GM19240 (cell line): Measurements from ENCODE around the gene SSU72.
A peak's percentile ranks its signal among the peaks of the same experiment; 100 is the strongest.
"Not testable (repeated sequence)": the region's sequence is repeated elsewhere in the genome, so short reads cannot be mapped to it uniquely, and the experiment has no call there.

Experiments
- DNase-seq: peaks from one replicate; pipeline ENCODE4 v3.0.0; 2011; ENCODE audit warnings: low spot score; ENCODE audit not compliant: insufficient read length

Gene SSU72

DNA sequence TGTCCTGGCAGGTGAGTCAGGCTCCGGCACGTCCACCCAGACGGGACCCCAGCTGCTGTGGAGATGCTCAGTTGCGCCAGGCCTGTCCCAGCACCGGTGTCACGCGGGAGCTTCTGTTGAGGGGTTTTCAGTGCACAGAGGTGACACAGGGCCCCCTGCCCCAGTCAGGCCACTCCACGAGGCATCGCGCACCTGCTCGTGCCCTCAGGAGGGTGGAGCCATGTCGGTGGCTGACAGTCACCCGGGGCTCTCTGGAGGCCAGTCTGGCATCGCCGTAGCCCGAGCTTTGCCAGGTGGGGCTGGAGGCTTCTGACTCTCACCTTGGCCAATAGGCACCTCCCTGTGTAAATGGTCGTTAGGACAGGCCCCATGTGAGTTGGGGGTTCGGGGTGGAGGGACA is 45.3 kb downstream of the SSU72 start:
- DNase-seq, result no peak

DNA sequence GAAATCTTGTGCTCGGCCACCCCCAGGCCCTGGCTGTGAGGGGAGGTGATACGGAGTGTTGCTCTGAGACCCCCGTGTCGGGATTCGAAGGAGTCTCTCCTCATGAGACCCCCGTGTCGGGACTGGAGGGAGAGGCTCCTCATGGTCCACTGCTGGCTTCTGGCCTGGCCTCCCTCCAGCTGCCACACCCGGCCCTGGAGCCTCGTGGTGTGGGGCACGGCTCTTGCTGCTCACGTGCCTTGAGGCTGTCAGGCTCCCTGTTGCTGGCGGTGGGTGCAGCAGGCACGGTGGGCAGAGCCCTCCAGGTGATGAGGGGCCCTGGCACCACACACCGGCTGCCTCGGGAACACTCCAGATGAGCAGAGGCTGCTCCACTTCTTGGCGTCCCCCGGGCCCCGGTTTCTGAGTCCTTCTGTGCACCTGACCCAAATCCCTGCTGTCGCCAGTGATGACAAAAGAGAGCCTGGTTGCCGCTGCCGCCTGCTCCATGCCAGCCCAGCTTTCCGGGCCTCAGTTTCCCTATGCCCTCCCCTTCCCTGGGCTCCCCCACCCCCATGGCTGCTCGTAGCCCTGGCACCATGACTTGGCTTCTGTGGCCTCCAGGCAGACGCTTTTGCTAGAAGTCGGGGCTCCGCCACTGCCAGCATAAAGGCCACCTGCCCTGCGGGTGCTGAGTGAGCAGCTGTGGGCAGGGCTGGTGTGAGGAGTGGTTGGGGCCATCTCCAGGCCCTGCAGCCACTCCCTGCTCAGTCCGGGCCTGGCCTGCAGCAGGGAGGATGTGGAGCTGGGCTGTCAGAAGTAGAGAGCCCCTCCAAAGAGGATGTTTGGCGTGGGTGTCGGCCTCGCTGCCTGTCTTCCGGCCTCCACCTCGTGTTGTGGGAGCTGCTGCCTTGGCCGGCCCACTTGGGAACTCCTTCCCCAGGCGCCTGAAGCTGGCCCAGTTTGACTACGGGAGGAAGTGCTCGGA is 46.1 kb downstream of the SSU72 start:
- no peak for DNase-seq

GRCh38 chr1:1527092-1527816 is 47.4 kb downstream of the SSU72 start:
- no peak for DNase-seq

- DNase-seq, result not testable (repeated sequence)
Observed at GRCh38 chr1:1526476-1526875, 48.2 kb downstream of the SSU72 start.

GRCh38 chr1:1524750-1525383 is 49.8 kb downstream of the SSU72 start:
- not testable (repeated sequence) for DNase-seq

DNA sequence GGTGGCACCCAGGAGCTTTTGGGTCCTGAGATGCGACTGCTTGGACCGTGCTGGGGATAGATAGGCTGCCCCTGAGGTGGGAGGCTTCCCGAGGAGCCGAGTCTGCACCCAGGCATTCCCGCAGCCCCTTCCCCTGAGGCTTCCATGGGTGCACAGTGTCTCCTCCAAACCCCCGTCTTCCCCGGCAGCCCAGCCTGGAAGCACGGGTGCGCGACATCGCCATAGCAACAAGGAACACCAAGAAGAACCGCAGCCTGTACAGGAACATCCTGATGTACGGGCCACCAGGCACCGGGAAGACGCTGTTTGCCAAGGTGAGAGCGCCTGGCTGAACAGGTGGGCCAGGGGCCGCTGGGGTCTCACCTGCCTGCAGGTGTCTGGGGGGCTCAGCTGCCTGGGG is 51.0 kb downstream of the SSU72 start:
- DNase-seq, result not testable (repeated sequence)

DNA sequence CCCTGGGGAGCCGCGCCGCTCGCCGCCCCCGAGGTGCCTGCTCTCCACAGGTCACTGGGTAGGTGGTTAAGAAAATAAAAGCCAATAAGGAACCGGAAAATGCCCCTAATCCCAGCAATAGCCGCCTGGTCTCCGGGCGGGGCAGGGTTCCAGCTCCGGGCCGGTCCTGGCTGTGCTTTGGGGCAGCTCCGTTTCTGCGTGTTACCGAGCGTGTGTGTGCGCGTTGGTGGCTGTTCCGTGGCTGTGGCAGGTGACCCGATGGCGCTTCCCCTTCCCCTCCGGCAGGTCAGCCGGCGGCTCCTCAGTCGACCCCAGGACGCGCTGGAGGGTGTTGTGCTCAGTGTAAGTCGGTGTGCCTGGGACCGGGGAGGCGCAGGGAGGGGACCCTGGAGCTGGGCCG is 51.4 kb downstream of the SSU72 start:
- DNase-seq, result not testable (repeated sequence)

GRCh38 chr1:1522536-1522935 is 52.1 kb downstream of the SSU72 start:
- DNase-seq, result not testable (repeated sequence)

GRCh38 chr1:1521331-1521730 is 53.3 kb downstream of the SSU72 start:
- DNase-seq, result no peak

GRCh38 chr1:1519805-1520505 is 54.7 kb downstream of the SSU72 start:
- DNase-seq, result not testable (repeated sequence)

- not testable (repeated sequence) for DNase-seq
Observed at GRCh38 chr1:1518621-1519007, 56.0 kb downstream of the SSU72 start.

GRCh38 chr1:1517973-1518620 is 56.6 kb downstream of the SSU72 start:
- no peak for DNase-seq

DNA sequence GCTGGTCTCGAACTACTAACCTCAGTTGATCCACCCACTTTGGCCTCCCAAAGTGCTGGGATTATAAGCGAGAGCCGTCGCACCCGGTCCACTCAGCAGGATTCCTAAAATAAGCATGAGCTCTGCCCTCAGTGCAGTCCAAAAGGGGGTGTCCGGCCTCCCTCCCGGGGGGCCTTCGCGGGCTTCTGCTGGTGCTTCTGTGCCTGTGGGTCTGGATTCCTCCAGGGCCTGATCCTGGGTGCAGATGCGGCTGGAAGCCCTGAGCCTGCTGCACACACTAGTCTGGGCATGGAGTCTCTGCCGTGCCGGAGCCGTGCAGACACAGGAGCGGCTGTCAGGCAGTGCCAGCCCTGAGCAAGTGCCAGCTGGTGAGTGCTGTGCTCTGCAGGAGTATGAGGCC is 57.7 kb downstream of the SSU72 start:
- DNase-seq, result not testable (repeated sequence)

DNA sequence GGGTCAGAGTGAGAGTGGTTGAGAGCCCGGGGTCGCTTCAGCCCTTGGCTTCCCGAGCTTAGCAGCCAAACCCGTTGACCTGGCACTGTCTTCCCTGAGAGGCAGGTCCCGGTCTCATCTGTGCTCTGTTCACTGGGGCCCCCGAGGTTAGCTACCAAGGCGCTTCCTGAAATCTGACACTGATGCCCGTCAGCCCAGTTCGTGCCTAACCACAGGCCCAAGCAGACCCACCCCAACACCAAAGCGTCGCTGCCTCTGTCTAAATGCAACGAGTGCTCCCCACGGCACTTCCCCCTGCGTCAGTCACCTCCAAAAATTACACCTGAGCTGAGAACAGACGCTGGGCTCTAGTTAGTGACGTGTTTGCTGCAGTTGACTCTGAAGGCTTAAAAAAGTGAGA is 60.3 kb downstream of the SSU72 start:
- DNase-seq, result not testable (repeated sequence)

DNA sequence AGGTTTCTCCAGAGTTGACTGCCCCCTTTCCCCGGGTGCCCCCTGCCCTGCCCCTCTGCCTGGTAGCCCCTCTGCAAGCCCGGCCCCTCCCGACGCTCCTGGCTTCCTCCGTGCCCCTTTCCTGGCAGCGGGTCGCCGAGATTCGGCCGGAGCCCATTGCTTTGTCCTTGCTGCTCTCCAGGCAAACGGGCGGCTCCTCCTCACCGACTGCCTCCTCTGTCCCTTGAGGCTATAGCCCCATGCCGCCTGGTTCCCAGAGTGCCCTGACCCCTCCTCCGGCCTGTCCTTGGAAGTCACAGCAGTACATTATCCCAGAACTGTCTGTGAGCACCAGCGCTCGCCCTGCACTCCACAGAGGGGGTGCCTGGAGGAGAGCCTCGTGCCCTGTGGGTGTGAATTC is 61.0 kb downstream of the SSU72 start:
- DNase-seq, result not testable (repeated sequence)

- not testable (repeated sequence) for DNase-seq
Observed at GRCh38 chr1:1512425-1512824, 62.2 kb downstream of the SSU72 start.

GRCh38 chr1:1511533-1512285 is 63.0 kb downstream of the SSU72 start, which contains the start of gene ATAD3A:
ATAD3A (plus strand) TSS chr1:1512162; CDS start chr1:1512269, 107 bp downstream.
- peak; percentile 99 for DNase-seq

DNA sequence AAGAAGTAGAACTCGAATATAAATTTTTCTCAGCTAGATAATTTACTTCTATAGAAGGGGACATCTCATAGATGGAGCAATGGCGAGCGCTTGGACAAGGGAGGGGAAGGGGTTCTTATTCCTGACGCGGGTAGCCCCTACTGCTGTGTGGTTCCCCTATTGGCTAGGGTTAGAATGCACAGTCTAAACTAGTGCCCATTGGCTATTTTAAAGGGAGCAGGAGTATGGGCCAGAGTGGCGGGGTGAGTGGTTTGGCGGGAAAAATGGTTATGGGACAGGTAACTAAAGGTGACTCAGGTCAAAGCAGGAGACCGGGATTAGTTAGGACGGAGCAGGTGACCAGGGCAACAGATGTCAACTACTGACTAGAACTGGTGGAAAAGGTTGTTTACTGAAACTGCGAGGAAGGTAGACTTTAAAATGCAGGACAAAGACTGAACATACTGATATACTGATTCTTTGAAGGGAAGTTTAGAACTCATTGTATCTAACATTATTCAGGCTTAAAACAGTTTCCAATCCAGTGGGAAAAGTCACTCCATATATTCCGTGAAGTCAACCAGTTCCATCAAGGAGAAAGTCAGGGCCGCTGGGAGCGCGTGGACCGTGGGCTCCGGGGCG is 63.6 kb downstream of the SSU72 start:
- DNase-seq, result no peak

- not testable (repeated sequence) for DNase-seq
Observed at GRCh38 chr1:1509465-1509850, 65.2 kb downstream of the SSU72 start.
